Endothelial cell of umbilical vein (primary cell): Measurements from ENCODE around the gene SLCO3A1.

Experiments used
- CTCF ChIP-seq, 2 donors: IDR thresholded peaks; 1 replicate in 1 of 2; 2 replicates in 1 of 2; pipeline ENCODE4 v1.5.1; 2011; ENCODE audit warnings: low read length in 2 of 2, mild to moderate bottlenecking in 2 of 2, moderate library complexity in 2 of 2, control low read depth in 1 of 2, inconsistent platforms in 1 of 2, low read depth in 1 of 2; ENCODE audit not compliant: insufficient read depth in 1 of 2; ENCODE audit errors: extremely low read depth in 1 of 2
- EZH2 ChIP-seq: IDR thresholded peaks from 2 replicates; pipeline ENCODE4 v1.6.1; 2012; ENCODE audit warnings: borderline replicate concordance, low read depth, mild to moderate bottlenecking, moderate library complexity, low read length, inconsistent platforms; ENCODE audit not compliant: severe bottlenecking
- FOS ChIP-seq: IDR thresholded peaks from 2 replicates; pipeline ENCODE4 v1.6.1; 2011; ENCODE audit warnings: mild to moderate bottlenecking, low read length, moderate library complexity, borderline replicate concordance; ENCODE audit not compliant: insufficient read depth
- GATA2 ChIP-seq: IDR thresholded peaks from 2 replicates; pipeline ENCODE4 v1.7.0; 2011; ENCODE audit warnings: low read depth, mild to moderate bottlenecking, moderate library complexity, mixed read lengths, low read length; ENCODE audit not compliant: insufficient read length, insufficient read depth
- POLR2A ChIP-seq: IDR thresholded peaks from 2 replicates; pipeline ENCODE4 v1.6.1; 2012; ENCODE audit warnings: low read depth, mild to moderate bottlenecking, control low read depth, low read length

GRCh38 chr15:91874992-91875660, 21.6 kb downstream of the SLCO3A1 start:
- TF ChIP-seq GATA2: no peak
- no peak for TF ChIP-seq EZH2
- no peak for TF ChIP-seq FOS
- TF ChIP-seq POLR2A: no peak
- TF ChIP-seq CTCF (IDR thresholded peaks at IDR 0.05; ENCODE audit: extremely low read depth in 1 of 2, insufficient read depth in 1 of 2, low read depth in 1 of 2, low read length in 2 of 2): no peak
